NT2/D1 (cell line): Measurements from ENCODE around the gene FGFR3.

ENCODE experiments used
- SUZ12 ChIP-seq: IDR thresholded peaks from 2 replicates; pipeline ENCODE4 v1.6.1; 2011; ENCODE audit not compliant: insufficient read length, insufficient read depth; ENCODE audit errors: extremely low read depth
- YY1 ChIP-seq: IDR thresholded peaks from 2 replicates; pipeline ENCODE4 v1.6.1; 2011; ENCODE audit not compliant: insufficient read length, insufficient read depth
- ZNF274 ChIP-seq: IDR thresholded peaks from 2 replicates; pipeline ENCODE4 v1.6.1; 2011; ENCODE audit warnings: mild to moderate bottlenecking, low read depth, low read length

- TF ChIP-seq ZNF274 (no peak), YY1 (no peak), SUZ12 (no peak)
Observed at GRCh38 chr4:1754336-1754735, 38.8 kb upstream of the FGFR3 start.
